Non-pigmented ciliary epithelial cell (primary cell): ENCODE data around the gene TNS3.
"Not testable (repeated sequence)": the region's sequence is repeated elsewhere in the genome, so short reads cannot be mapped to it uniquely, and the experiment has no call there.

Experiments
- DNase-seq: peaks from one replicate; pipeline ENCODE4 v3.0.0-alpha.2; 2010; ENCODE audit warnings: low read depth

The TNS3 gene

DNA sequence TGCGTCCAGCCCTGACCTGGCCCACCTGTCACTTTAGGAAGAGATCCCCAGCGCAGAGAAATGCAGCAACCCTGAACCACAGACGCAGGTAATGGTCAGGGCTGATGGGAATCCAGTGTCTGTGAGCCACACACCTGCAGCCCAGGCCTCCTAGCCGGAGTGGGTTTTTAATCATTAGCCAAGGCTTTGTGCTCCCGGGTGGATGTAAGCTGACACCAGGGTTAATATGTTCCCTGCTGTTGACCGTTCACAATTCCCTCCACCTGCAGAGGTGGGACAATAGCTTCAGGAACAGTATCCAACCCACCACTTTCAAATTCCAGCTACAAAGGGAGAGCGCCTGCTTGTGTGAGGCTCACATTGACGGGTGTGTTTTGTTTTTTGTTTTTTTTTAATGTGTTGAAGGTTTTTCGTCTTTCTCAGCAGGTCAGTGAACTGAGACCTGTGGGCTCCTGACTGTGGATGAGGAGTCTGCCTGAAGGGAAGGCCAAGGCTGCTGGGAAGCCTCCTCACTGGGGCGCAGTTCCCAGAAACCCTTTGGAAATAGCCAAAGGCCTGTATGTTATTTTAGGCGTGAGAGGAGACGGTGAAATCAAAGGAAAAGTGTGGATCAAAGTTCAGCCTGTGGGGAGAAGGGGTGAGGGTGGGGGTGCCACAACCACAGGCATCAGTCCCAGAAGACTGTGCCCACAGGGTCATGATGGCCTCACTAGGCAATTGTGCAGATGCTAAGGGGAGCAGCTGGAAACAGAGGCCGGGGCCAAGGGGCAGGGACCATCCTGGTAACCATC is 111.1 kb downstream of the TNS3 start:
- DNase-seq = no peak

DNA sequence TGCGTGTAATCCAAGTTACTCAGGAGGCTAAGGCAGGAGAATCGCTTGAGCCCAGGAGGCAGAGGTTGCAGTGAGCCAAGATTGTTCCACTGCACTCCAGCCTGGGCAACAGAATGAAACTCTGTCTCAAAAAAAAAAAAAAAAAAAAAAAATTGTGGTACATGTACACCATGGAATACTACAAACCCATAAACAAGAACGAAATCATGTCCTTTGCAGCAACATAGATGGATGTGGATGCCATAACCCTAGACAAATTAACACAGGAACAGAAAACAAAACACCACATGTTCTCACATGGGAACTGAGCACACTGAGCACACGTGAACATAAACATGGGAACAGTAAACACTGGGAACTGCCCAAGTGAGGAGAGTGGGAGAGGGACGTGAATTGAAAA is 112.1 kb downstream of the TNS3 start:
- DNase-seq = not testable (repeated sequence)

DNA sequence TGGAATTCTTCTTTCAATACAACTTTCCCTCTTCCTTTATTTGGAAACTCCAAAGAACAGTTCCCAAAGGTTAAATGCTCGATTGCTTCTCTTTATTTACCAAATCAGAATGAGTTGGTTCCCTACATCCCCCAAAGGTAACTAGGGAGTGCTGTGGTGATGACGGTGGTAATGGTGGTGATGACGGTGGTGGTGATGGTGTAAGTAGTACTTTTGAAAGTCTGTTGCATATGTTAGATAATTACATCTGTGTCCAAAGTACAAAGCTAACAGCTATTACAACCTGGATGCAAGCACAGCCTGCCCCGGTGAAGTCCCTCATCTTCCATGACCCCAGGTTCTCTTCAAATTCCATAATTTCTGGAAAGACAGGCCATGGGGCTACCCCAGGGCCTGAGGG is 115.1 kb downstream of the TNS3 start:
- no peak for DNase-seq

DNA sequence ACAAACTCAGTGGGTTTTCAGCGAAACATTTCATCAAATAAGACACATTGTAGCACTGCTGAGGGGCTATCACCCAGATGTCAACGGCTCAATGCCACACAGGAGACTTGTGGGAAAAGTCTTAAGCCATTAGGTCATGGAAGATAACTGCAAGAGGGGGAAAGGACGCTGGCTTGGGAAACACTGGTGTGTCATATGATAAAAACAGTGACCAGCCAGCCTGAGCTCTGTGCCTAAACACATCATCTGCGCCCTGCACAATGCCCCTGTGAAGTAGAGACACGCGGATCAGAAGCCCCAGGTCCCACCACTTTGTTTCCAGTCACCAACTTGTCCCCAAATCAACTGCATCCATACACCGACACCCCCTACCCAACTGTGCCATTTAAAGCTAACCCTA is 116.7 kb downstream of the TNS3 start:
- no peak for DNase-seq

DNA sequence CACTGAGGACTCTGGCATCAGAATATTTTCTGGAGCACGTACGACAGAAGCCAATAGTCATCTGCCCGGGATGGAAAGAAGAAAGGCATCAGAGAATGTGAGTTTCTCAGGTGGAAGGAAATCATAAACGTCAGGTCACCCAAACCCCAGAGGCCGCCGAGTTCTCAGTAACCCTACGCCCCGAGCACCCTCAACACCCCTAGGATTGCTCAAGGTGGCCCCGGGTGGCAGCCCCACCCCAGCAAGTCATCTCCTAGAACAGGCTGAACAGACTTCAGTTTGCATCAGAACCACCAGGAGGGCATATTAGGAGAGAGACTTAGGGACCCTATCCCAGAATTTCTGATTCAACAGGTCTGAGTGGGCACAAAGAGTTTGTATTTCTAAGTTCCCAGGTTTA is 117.6 kb downstream of the TNS3 start:
- no peak for DNase-seq

DNA sequence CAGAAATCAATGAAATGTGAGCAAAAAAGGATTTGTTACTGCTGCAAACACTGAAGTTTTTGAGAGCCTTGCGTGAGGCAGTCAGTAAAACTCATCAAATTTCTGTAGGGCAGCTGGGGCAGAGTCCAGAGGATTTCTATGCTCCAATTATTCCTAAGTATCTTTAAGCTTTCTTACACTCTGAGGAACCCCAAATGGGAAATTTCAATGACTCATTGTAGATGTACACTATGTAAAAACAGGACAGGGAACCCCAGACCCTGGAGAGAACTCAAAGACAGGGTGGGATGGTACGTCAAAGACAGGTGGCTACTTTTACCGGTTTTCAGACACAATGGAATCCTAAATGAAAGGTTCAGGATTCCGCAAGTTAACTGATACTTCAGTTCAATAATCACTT is 120.2 kb downstream of the TNS3 start:
- DNase-seq = no peak

DNA sequence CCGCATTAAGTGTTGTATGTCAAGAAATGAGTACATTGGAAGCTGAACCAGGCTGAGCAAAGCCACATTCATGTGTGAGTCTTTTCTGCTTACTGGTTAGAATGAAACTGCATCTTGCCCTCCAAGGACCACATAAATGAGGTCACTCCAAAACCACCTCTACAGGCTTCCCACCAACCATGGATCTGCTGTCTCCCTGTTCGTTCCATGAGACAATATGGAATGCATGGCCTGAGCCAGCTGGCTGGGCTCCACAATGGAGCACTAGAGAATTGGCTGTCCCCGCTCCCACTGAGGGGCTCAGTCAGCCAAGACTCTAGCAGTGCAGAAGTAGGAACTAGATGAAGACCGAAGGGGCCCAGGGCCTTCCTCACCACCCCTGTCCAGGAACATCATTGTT is 120.8 kb downstream of the TNS3 start:
- no peak for DNase-seq

DNA sequence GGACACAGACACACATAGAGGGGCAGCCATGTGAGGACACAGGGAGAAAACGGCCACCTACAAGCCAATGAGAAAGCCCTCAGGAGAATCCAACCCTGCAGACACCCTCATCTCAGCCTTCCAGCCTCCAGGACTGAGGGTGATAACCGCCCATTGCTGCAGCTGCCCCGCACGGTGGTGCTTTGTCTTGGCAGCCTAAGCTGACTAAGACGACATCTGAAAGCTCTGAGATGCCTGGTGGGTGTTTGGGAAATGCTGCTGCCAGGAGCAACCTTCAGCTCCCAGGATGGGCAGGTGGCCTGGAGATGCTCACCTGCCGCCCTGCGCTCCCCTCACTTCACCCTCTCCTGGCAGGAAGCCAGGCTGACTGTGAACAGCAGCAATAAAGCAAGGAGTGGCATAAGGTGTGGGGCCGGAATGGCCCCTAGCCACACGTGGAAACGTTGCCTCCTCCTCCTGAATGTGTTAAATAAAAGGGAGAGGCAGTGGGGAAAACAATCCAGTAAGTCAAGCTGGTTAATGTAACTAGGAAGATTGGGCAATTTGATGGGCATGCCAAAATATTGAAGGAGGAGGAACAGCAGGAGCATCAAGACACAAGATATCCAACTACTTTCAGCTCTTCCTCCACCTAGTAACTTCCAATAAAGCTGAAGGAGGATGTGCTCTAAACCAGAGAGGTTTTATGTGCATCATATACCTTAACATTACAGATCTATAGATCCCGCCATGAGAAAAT is 121.5 kb downstream of the TNS3 start:
- DNase-seq = no peak

DNA sequence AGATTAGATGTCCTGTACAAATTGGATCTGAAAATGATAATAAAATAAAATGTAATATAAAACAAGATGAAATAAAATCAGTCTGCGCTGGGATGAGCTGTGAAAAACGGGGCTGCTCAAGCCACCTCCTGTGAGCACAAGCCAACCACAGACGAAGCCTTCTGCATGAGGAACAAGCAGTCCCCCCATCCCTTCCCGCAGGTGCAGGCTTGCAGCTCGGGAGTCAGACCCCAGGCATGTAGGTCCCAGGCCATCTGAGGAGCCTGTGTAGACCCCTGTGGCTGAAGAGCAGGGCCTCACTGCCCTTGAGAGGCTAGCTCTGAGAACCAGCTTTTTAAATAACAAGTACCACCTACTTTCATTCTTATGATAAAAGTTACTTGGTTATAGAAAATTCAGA is 123.4 kb downstream of the TNS3 start:
- no peak for DNase-seq

DNA sequence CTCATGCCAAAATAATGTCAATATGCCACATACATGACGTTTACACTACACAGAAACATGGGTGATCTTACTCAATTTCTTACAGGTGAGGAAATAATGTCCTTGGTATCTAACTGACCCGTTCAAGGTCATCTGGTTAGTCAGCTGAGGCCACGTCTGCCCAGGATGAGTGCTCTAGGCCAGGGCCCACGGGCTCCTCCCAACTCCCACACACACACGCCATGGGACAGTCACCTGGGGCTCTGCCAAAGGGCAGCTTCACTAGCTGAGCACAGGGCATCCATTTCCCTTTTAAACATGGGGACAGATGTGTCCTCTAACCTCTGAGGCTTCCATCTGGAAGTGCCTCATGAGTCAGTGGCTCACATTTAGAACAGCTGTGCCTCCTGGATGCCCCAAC is 123.9 kb downstream of the TNS3 start:
- DNase-seq = peak; percentile 73

DNA sequence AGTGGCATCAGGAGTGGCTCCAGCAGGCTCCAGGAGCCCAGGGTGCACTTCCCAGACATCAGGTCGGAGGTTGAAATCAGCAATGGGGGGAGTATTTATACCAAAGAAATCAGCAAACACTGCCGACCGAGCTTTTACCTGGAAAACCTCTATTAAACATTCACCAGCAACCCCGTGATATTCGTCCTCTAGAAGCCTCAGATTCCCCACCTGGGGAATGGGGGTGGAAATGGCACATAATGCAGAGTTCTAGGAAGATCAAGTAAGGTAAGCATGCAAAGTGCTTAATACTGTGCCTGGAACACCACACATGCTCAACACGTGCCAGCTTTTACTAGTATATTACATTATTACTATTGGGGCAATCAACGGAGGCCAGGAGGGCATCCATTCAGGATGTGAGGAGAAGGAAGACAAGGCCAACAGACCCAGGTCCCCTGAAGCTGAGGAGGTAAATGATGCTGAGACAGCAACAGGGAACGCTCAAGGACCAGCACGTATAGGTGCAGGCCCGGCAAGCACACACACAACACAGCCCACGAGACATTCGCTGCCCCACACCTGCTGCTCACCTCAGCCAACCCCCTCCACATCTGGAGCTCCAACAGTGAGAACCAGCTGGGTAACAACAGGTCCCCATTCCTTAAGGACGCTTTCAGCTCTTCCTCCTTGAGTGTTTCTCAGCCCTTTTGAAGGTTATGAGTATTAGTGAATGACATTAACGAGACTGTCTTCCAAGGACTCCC is 125.5 kb downstream of the TNS3 start:
- DNase-seq = no peak

DNA sequence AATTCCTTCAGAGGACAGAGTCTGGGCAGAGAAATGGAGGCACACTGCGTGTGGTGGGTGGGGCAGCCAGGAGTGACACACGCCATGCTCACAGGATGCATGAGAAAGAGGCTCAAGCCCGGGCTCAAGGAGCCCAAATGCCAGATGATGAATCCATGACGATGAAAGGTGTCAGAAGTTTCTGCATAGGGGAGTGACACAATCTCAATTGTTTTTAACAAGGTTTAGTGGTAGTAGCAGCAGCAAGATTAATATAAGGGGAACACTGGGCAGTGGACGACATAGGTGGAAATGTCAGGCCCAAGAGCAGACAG is 126.1 kb downstream of the TNS3 start:
- no peak for DNase-seq

DNA sequence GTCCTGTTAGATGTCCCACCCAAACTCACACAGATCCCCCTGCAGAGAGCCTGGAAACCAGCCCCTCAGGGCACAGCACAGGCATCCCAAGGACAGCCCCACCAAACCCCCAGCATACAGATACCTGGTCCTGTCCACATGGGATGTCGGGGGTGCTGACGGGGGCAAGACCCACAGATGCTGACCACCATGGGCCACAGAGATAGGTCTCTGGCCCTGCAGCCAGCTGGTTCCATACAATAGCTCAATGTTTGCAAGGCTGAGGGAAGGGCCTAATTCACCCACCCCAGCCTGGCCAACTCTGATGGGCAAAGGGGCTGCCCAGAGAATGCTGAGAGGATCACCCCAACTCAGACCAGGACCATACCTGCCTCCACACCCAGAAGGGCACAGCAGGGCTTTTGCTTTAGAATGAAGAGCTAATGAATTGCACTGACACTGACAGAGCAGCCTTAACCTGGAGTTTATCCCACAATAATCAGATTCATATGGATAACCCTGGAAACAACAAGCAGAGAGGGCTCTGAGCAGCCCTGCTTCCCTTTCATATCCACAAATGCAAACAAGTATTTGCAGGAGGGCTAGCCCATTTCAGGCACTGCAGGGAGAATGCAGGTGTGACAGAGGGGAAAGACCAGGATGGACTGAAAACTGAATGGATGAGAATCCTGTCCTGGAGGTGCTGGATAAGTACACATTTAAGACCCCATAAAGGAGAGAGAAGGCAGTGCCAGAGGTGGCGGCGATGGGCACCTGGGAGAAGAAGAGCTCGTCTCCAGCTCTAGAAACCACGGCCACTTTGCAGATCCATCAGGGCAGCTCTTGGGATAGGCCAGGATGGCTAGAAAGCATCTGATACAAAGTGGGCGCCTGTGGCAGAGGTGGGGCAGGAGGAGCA is 126.7 kb downstream of the TNS3 start:
- DNase-seq = no peak

DNA sequence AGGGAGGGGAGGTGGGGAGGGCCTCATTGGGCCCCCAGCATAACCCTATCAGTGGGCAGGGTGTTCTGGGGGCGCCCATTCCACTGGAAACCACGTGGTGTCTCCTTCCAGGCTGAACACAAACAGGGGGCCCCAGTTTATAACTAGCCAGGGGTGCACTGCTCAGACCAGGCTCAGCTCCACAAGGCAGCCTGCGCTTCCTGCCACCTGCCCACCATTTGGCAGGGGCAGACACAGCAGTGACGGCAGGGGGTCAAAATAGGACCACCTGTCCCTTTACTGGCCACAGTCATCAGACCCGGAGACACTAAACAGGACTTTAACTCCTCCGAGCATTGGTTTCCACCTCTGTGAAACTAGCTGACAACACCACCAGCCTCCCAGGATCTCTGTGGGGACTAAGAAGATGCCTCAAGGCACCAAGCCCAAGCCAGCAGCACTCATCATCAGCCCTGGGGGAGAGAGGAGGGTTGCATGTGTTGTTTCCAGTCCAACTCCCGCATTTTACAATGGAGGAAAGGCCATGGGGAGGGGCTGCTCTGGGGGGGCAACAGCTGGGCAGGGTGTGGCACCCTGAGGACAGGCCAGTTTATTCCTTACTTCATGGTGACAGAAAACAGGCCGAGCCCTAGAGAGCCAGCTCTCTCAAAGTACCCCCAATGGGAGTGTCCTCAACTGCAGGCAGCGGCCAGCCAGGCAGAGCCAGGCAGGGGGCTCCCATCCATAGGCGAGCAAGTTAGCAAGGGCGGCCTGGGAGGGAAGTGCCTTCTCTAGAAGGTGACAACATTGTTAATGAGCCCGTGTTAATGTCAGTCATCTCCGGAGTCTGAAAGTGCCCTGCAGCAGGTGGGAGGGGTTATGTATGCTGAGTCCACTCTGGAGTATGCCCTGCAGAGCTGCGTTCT is 127.6 kb downstream of the TNS3 start:
- DNase-seq = no peak

DNA sequence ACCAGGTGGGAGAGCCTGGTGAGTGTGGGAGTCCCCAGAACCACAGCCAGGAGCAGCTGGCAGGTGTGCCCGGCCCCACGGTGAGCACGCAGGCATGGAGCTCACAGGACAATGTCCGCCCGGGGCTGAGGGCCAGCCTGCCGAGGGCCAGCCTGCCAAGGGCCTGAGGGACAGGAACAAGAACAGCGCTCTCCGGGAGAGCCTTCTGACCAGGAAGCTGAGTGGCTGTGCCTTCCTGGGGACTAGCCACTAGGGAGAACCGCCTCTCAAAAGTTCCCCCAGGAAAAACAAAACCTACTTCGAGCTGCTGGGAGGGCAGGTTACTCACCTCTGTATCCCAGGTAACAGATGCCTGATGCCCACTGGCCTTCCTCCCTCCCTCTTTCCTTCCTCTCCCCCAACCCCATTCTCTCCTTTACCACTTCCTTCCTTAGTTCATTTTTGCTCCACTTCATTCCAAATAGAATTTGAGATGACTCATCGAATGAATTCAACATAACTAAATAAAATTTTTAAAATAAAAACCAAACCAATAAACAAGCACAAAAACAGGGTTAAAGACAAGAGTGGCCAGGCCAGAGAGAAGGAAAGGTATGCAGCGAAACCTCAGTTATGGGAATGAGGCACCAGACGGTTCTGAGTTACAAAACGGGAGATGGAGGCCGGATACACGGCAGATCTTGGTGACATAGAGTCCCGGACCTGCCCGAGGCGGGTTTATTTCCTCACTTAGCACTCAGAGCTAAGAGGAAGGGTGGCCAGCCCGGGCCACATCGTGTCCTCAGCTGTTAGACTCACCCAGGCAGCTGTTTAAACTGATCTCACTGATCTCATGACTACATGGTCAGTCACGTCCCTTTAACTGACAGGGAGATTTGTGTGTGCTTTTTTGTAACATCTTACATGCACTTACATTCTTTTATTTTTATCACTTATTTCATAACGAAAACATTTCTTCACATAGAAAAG is 128.5 kb downstream of the TNS3 start:
- peak; percentile 73 for DNase-seq

DNA sequence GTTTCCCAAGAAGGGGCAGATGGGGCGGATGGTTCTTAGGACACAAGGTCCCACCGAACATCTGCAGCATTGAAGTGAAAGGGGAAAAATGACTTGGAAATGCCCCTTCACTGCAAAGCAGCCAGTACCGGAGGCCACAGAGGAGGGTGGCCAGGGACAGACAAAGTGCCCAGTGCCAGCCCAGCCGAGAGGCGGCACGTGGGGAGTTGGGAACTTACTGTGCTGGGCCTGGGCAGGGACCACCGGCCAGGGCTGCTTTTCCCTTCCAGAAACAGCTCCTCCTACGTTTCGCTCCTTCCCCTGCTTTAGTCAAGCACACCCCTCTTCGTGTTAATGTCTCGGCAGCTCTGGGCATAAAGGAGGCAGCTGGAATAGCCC is 129.2 kb downstream of the TNS3 start:
- no peak for DNase-seq

DNA sequence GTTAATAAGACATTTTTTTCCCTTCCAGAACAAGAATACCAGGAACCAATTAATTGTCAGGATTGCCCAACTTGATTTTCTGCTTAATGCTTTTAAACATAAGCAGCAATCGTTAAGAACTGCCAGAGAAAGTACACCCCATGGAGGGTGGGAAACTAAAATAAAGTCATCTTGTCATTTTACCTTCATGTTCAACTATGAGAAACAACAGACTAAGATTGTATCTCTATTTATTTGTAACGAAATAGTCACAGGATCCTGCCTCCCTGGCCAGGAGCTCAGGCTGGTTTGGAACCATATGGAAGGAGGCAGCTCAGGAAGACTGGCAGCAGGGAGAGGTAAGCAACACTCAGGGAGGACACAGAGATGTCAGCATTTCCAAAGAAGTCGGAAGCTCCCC is 129.6 kb downstream of the TNS3 start:
- no peak for DNase-seq

DNA sequence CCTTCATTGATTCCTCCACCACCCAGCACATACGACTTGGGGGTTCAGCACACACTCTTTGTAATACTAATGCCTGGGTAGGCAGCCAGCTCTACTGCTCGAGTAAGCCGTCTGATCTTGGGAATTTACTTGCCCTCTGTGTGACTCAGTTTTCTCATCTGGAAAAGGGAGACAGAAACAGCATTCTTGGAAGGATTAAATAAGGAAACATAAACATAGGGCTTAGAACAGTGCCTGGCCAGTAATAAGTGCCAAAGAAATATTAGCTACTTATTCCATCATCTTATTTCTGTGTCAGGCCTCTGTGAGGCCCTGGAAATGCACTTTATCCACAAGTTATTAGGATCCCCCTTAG is 130.1 kb downstream of the TNS3 start:
- peak; percentile 78 for DNase-seq

DNA sequence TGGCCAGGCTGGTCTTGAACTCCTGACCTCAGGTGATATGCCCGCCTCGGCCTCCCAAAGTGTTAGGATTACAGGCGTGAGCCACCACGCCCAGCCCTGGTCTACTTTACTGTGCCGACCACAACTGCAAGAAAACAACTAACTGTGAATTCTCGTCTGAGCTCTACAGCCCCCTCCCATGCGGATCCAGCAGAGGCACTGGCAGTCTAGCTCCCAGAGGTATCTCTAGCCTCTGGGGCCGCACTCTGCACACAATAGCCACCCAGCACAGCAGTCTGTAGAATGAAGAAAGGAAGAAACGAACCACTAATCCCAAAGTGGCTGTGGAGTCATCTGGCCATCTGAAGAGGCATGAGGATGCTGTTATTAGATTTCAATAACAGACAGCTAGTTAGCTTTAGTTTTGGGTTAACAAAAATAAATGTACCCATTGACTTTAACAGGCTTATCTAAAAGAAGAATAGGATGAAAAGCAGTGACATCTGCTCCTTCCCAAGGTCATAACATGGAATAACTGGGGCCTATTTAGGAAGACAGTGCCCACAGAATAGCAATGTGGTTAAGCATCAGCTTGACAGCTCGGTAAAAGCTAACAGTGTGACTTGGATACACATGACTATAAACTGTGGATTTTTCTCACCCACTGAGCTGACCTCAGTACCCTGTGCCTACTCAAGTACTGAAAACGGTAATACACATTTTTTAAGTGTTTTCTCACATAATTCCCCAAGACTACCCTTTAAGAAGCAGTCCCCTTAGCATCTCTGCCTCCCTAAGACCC is 131.9 kb downstream of the TNS3 start:
- DNase-seq = no peak
